22Rv1 (cell line): ENCODE data around the gene ZNF407.
A peak's percentile ranks its signal among the peaks of the same experiment; 100 is the strongest.

Source experiments
- H3K27ac ChIP-seq: fragments of 450-650 bp; 2 replicates; pipeline ENCODE4 v1.5.1; 2017
- CTCF ChIP-seq: fragments of 450-650 bp; IDR thresholded peaks from 2 replicates; pipeline ENCODE4 v1.5.1; 2017; ENCODE audit warnings: mild to moderate bottlenecking
- ZFX ChIP-seq: fragments of 450-650 bp; IDR thresholded peaks from 2 replicates; pipeline ENCODE4 v1.6.1; 2017; ENCODE audit warnings: antibody characterized with exemption, borderline replicate concordance

The ZNF407 gene

GRCh38 chr18:75068682-75069435 is 471.2 kb downstream of the ZNF407 start:
- H3K27ac ChIP-seq: no peak overlapping the region
- TF ChIP-seq CTCF (no peak), ZFX (no peak)

GRCh38 chr18:75070235-75070624 is 472.6 kb downstream of the ZNF407 start:
- no peak for TF ChIP-seq CTCF
- no peak for TF ChIP-seq ZFX
- peak overlapping the region; percentile 53 for H3K27ac ChIP-seq

GRCh38 chr18:75070625-75071483 is 473.2 kb downstream of the ZNF407 start:
- peak overlapping the region; percentile 53 for H3K27ac ChIP-seq
- no peak for TF ChIP-seq ZFX
- TF ChIP-seq CTCF: no peak

DNA sequence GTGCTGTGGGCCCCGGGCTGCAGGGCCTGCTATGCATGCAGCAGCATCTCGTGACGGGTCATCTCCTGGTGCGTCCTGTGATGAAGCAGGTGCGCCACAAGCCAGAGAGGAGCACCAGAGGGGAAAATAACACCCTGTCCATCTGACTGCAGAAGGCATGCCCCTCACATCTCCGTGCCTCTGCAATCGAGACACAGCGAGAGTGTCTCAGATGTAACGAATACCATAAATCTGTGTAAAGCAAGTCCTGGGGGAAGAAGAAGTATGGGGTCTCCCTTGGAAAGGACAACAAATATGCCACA is 473.8 kb downstream of the ZNF407 start:
- no peak for TF ChIP-seq ZFX
- TF ChIP-seq CTCF: no peak
- peak overlapping the region; percentile 53 for H3K27ac ChIP-seq

GRCh38 chr18:75071866-75072671 is 474.4 kb downstream of the ZNF407 start:
- TF ChIP-seq CTCF (no peak), ZFX (no peak)
- H3K27ac ChIP-seq: no peak overlapping the region

- H3K27ac ChIP-seq: no peak overlapping the region
- TF ChIP-seq CTCF: no peak
- no peak for TF ChIP-seq ZFX
These were observed 475.2 kb downstream of the ZNF407 start for GRCh38 chr18:75072672-75073371.
